Endodermal cell (in vitro differentiated cells): Measurements from ENCODE around the gene LCP2. TPM values are rescaled to one million over a fixed set of nuclear protein-coding genes. Genes with fewer than 3 reads are reported as not detected.

Experiments used
- DNase-seq: peaks from one replicate; pipeline ENCODE4 v3.0.0-alpha.2; 2017
- H3K27ac ChIP-seq: 2 replicates; pipeline ENCODE4 v1.5.1; 2013; ENCODE audit warnings: mild to moderate bottlenecking, low read depth, low read length, moderate library complexity
- H3K27me3 ChIP-seq: 2 replicates; pipeline ENCODE4 v1.6.1; 2013; ENCODE audit warnings: mild to moderate bottlenecking, low read length, moderate library complexity; ENCODE audit not compliant: insufficient read depth, control insufficient read depth, poor library complexity, severe bottlenecking
- H3K36me3 ChIP-seq: 2 replicates; pipeline ENCODE4 v1.7.0; 2013; ENCODE audit warnings: mild to moderate bottlenecking, low read length, moderate library complexity; ENCODE audit not compliant: control insufficient read depth, insufficient read depth
- H3K4me1 ChIP-seq: one replicate; pipeline ENCODE4 v1.7.0; 2013; ENCODE audit warnings: low read length; ENCODE audit not compliant: control insufficient read depth, insufficient read depth
- H3K4me3 ChIP-seq: 2 replicates; pipeline ENCODE4 v1.5.1; 2013; ENCODE audit warnings: mild to moderate bottlenecking, low read length, moderate library complexity
- H3K9ac ChIP-seq: 2 replicates; pipeline ENCODE4 v1.6.1; 2013; ENCODE audit warnings: mild to moderate bottlenecking, low read length, moderate library complexity; ENCODE audit not compliant: poor library complexity, severe bottlenecking; ENCODE audit errors: extremely low read depth
- H3K9me3 ChIP-seq: 2 replicates; pipeline ENCODE4 v1.6.1; 2013; ENCODE audit warnings: mild to moderate bottlenecking, low read length, moderate library complexity; ENCODE audit not compliant: control insufficient read depth
- H3K27ac Mint-ChIP-seq: 2 replicates; pipeline ENCODE4 v1.8.0; 2020; ENCODE audit warnings: mixed read lengths
- H3K27me3 Mint-ChIP-seq: 2 replicates; pipeline ENCODE4 v1.8.0; 2021; ENCODE audit warnings: mild to moderate bottlenecking, mixed read lengths; ENCODE audit not compliant: insufficient read depth
- H3K36me3 Mint-ChIP-seq: 2 replicates; pipeline ENCODE4 v1.8.0; 2020; ENCODE audit warnings: low read depth, mixed read lengths
- H3K4me1 Mint-ChIP-seq: 2 replicates; pipeline ENCODE4 v1.8.0; 2020; ENCODE audit warnings: mixed read lengths
- H3K4me3 Mint-ChIP-seq: 2 replicates; pipeline ENCODE4 v1.8.0; 2020; ENCODE audit warnings: mild to moderate bottlenecking, moderate library complexity, mixed read lengths
- H3K9me3 Mint-ChIP-seq: 2 replicates; pipeline ENCODE4 v1.8.0; 2020; ENCODE audit warnings: mild to moderate bottlenecking, mixed read lengths
- WGBS, 2 experiments: methylation state at CpG; one replicate each; pipeline versions ENCODE4 v1.1.5 to v1.1.7; 2013; ENCODE audit warnings: missing lambda C conversion rate in 2 of 2, mixed read lengths in 1 of 2; ENCODE audit not compliant: insufficient coverage in 1 of 2, insufficient read length in 1 of 2; 5-methylcytosine and 5-hydroxymethylcytosine counted together
- total RNA-seq, 2 donors: library from RNA; stranded (reverse); fragmentation: NEBNext Ultra II Directional in 1 of 2; extraction: Animal tissue kit (Norgen Biotek cat#: 25700) in 1 of 2; gene quantifications; 2 replicates in 1 of 2; 3 replicates in 1 of 2; pipeline ENCODE4 v1.2.1, GENCODE V29; 2021
- TF ChIP-seq, protein P1 (sequence below): fragments of 200-600 bp; sonication (generic); conservative IDR thresholded peaks from 2 replicates; pipeline ENCODE4 v1.5.0; 2021; ENCODE audit warnings: antibody characterized with exemption, mild to moderate bottlenecking

The LCP2 gene
- total RNA-seq, 2 donors from 2014 or later, result 0.11 TPM; not detected in 1

- no peak for DNase-seq
- H3K27me3 Mint-ChIP-seq, result no peaks in the 10 kb centered on the region
- Histone ChIP-seq H3K27me3 (no peaks in the 10 kb centered on the region), H3K9ac (no peak overlapping the region), H3K27ac (no peak overlapping the region), H3K4me3 (no peak overlapping the region), H3K36me3 (no peaks in the 10 kb centered on the region), H3K9me3 (no peaks in the 10 kb centered on the region), H3K4me1 (no peaks in the 10 kb centered on the region)
- no peaks in the 10 kb centered on the region for H3K36me3 Mint-ChIP-seq
- TF ChIP-seq, protein P1, sequence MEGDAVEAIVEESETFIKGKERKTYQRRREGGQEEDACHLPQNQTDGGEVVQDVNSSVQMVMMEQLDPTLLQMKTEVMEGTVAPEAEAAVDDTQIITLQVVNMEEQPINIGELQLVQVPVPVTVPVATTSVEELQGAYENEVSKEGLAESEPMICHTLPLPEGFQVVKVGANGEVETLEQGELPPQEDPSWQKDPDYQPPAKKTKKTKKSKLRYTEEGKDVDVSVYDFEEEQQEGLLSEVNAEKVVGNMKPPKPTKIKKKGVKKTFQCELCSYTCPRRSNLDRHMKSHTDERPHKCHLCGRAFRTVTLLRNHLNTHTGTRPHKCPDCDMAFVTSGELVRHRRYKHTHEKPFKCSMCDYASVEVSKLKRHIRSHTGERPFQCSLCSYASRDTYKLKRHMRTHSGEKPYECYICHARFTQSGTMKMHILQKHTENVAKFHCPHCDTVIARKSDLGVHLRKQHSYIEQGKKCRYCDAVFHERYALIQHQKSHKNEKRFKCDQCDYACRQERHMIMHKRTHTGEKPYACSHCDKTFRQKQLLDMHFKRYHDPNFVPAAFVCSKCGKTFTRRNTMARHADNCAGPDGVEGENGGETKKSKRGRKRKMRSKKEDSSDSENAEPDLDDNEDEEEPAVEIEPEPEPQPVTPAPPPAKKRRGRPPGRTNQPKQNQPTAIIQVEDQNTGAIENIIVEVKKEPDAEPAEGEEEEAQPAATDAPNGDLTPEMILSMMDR, result no peak
- WGBS, 2 experiments, result 94% methylated on average over 4 of the region's 4 CpGs; no CpG with 5 or more reads in 1 of the 2 experiments
- no peak overlapping the region for H3K27ac Mint-ChIP-seq
- H3K4me3 Mint-ChIP-seq, result no peak overlapping the region
- no peaks in the 10 kb centered on the region for H3K9me3 Mint-ChIP-seq
- peaks cover 24% of the 10 kb centered on the region for H3K4me1 Mint-ChIP-seq
Observed at GRCh38 chr5:170257370-170257769, 40.2 kb downstream of the LCP2 start.

DNA sequence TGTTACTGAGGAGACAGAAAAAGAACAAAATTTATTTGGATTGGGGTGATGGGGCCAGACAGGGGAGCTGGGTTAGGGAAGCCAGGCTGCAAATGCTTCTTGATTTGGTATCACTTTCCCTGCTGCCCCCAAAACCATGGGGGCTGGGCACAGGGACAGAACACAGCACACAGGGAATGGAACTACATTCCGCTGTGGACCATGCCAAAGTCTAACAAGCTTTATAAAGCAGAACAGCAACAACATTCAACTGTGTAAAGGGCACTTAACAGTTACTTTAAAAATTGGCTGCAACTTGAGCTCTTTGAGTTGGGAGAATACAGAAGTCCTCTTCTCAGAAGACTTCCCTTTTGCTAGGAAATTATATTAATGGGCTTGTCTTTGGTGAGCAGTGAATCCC, 41.0 kb downstream of the LCP2 start:
- Mint-ChIP-seq H3K27ac (no peak overlapping the region), H3K36me3 (no peaks in the 10 kb centered on the region), H3K27me3 (no peaks in the 10 kb centered on the region), H3K4me3 (no peak overlapping the region), H3K4me1 (peaks cover 32% of the 10 kb centered on the region), H3K9me3 (no peaks in the 10 kb centered on the region)
- 96% methylated on average over 1 of the region's 1 CpG; no CpG with 5 or more reads in 1 of the 2 experiments for WGBS, 2 experiments
- Histone ChIP-seq H3K4me3 (no peak overlapping the region), H3K9me3 (no peaks in the 10 kb centered on the region), H3K4me1 (no peaks in the 10 kb centered on the region), H3K36me3 (no peaks in the 10 kb centered on the region), H3K9ac (no peak overlapping the region), H3K27ac (no peak overlapping the region), H3K27me3 (no peaks in the 10 kb centered on the region)
- TF ChIP-seq, protein P1, result no peak
- no peak for DNase-seq

- peaks cover 38% of the 10 kb centered on the region for H3K4me1 Mint-ChIP-seq
- H3K27me3 Mint-ChIP-seq, result no peaks in the 10 kb centered on the region
- peak; percentile 68 for DNase-seq
- Histone ChIP-seq H3K9me3 (no peaks in the 10 kb centered on the region), H3K27ac (no peak overlapping the region), H3K4me1 (no peaks in the 10 kb centered on the region), H3K27me3 (no peaks in the 10 kb centered on the region), H3K9ac (no peak overlapping the region), H3K4me3 (no peak overlapping the region), H3K36me3 (no peaks in the 10 kb centered on the region)
- no peaks in the 10 kb centered on the region for H3K36me3 Mint-ChIP-seq
- TF ChIP-seq, protein P1, result no peak
- 73 to 75% methylated on average over 8 of the region's 8 CpGs for WGBS, 2 experiments
- no peak overlapping the region for H3K4me3 Mint-ChIP-seq
- peak overlapping the region; percentile 1 for H3K27ac Mint-ChIP-seq
- H3K9me3 Mint-ChIP-seq, result no peaks in the 10 kb centered on the region
Observed at GRCh38 chr5:170254056-170254455, 43.5 kb downstream of the LCP2 start.
